ENCODE measurements around the gene NOTCH2. TPM values are rescaled to one million over a fixed set of nuclear protein-coding genes. Genes with fewer than 3 reads are reported as not detected.

The NOTCH2 gene
- total and polyA plus RNA-seq, 10 of the 15 experiments (the other 5 are each of a cell fraction or from before 2014, with no cell fraction given): 0.02 to 2.0 (median 0.62) TPM; not detected in 1

DNA sequence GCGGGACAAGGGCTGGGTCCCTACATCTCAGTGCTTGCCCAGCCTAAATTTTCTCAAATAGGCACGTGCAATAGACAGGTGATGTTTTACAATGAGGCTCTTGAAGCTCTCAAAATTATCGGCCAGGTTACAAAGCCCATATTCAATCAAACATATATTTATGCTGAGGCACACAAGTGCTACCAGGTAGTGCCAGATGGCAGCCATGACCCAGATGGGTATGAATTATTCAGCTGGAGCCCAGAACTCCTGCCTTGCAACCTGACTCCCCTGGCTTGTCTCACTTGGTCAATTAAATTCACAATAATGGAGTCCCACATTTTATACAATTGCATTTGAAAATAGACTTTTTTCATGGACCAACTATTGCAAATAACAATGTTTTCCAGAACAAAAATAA, 160.8 kb downstream of the NOTCH2 start (continued):
- TF ChIP-seq, protein P1, sequence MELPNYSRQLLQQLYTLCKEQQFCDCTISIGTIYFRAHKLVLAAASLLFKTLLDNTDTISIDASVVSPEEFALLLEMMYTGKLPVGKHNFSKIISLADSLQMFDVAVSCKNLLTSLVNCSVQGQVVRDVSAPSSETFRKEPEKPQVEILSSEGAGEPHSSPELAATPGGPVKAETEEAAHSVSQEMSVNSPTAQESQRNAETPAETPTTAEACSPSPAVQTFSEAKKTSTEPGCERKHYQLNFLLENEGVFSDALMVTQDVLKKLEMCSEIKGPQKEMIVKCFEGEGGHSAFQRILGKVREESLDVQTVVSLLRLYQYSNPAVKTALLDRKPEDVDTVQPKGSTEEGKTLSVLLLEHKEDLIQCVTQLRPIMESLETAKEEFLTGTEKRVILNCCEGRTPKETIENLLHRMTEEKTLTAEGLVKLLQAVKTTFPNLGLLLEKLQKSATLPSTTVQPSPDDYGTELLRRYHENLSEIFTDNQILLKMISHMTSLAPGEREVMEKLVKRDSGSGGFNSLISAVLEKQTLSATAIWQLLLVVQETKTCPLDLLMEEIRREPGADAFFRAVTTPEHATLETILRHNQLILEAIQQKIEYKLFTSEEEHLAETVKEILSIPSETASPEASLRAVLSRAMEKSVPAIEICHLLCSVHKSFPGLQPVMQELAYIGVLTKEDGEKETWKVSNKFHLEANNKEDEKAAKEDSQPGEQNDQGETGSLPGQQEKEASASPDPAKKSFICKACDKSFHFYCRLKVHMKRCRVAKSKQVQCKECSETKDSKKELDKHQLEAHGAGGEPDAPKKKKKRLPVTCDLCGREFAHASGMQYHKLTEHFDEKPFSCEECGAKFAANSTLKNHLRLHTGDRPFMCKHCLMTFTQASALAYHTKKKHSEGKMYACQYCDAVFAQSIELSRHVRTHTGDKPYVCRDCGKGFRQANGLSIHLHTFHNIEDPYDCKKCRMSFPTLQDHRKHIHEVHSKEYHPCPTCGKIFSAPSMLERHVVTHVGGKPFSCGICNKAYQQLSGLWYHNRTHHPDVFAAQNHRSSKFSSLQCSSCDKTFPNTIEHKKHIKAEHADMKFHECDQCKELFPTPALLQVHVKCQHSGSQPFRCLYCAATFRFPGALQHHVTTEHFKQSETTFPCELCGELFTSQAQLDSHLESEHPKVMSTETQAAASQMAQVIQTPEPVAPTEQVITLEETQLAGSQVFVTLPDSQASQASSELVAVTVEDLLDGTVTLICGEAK (IDR thresholded peaks at IDR 0.05; ENCODE audit: borderline replicate concordance): no peak
- TF ChIP-seq, protein P2, sequence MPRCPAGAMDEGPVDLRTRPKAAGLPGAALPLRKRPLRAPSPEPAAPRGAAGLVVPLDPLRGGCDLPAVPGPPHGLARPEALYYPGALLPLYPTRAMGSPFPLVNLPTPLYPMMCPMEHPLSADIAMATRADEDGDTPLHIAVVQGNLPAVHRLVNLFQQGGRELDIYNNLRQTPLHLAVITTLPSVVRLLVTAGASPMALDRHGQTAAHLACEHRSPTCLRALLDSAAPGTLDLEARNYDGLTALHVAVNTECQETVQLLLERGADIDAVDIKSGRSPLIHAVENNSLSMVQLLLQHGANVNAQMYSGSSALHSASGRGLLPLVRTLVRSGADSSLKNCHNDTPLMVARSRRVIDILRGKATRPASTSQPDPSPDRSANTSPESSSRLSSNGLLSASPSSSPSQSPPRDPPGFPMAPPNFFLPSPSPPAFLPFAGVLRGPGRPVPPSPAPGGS (IDR thresholded peaks at IDR 0.05; ENCODE audit: borderline replicate concordance, insufficient read depth, low read depth, low read length, poor library complexity, severe bottlenecking): no peak

DNA sequence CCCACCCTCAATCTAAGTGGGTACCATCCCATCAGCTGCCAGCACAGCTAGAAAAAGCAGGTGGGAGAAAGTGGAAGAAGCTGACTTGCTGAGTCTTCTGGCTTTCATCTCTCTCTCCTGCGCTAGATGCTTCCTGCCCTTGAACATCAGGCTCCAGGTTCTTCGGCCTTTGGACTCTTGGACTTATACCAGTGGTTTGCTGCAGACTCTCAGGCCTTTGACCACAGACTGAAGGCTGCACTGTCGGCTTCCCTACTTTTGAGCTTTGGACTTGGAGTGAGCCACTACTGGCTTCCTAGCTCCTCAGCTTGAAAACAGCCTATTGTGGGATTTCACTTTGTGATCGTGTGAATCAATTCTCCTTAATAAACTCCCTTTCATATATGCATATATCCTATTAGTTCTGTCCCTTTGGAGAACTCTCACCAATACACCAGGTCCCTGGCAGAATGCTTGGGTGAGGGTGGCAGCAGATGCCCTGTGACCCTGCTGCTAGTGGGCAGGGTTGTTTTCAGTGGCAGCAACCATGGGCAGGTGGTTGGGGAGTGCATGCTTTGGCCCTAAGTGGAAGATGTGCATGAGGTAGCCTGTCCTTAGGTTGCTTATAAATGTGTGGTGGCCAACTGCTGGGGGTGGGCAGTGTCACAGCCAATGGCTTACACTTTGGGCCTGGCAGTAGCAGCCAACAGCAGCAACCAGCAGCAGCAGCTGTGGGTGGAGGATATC, 162.4 kb downstream of the NOTCH2 start:
- no TSS peak for BruUV-seq (replicated peaks)
- in situ Hi-C loops (cut with MboI): no loop called here
- H3K4me1 ChIP-seq (ENCODE audit: control insufficient read depth, insufficient read depth, low read length): no peaks in the 10 kb centered on the region
- DNase-seq (ENCODE audit: low read depth, low spot score) (no peak), ATAC-seq (no peak), FAIRE-seq (no peak)
- no peak overlapping the region for H3K9ac ChIP-seq (ENCODE audit: control insufficient read depth, insufficient read depth, low read length)
- no peak overlapping the region for H3K27ac ChIP-seq (ENCODE audit: control insufficient read depth, insufficient read depth)
- H3K4me3 ChIP-seq: no peak overlapping the region
- no peaks in the 10 kb centered on the region; a peak in 2 of 4 replicates for H3K27me3 ChIP-seq (replicated peaks in 1 of 2; ENCODE audit: control insufficient read depth in 2 of 2, insufficient read depth in 2 of 2, low read length in 1 of 2)
- ChIA-PET RAD21 (ENCODE audit: unreplicated experiment) (no interaction called here), POLR2A (no interaction called here), SMC1A (ENCODE audit: uncharacterized antibody, unreplicated experiment) (interaction anchor here (0.6 kb wide), 1 partner anchor 75 kb away, joined by 3 read pairs; no protein-coding TSS in a partner anchor), CTCF (no interaction called here)
- no peaks in the 10 kb centered on the region for H4K20me1 ChIP-seq (ENCODE audit: control insufficient read depth, insufficient read depth)
- 44% methylated on average over 4 of the region's 4 CpGs for WGBS (ENCODE audit: insufficient coverage, insufficient replicate concordance, low lambda C conversion rate, missing lambda C conversion rate)
- H3K9me3 ChIP-seq (replicated peaks; ENCODE audit: control insufficient read depth, insufficient read depth, low read length): no peaks in the 10 kb centered on the region
- H2AFZ ChIP-seq (ENCODE audit: control insufficient read depth, low read depth, low read length): no peak overlapping the region
- intact Hi-C loops (cut with micrococcal nuclease; ENCODE audit: unreplicated experiment): no loop called here
- H3K4me2 ChIP-seq (ENCODE audit: control insufficient read depth, insufficient read depth): no peak overlapping the region
- no peaks in the 10 kb centered on the region for H3K79me2 ChIP-seq (ENCODE audit: control insufficient read depth, insufficient read depth, low read length)
- H3K36me3 ChIP-seq (ENCODE audit: control insufficient read depth in 2 of 2, insufficient read depth in 2 of 2, low read length in 1 of 2): no peaks in the 10 kb centered on the region
- TF ChIP-seq, protein P3, sequence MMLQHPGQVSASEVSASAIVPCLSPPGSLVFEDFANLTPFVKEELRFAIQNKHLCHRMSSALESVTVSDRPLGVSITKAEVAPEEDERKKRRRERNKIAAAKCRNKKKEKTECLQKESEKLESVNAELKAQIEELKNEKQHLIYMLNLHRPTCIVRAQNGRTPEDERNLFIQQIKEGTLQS (IDR thresholded peaks at IDR 0.05; ENCODE audit: borderline replicate concordance, extremely low read depth, low read depth, low read length): no peak
- TF ChIP-seq SP1 (IDR thresholded peaks at IDR 0.05; ENCODE audit: low read depth, low read length): no peak
- no peak for TF ChIP-seq POLR2A (IDR thresholded peaks at IDR 0.05; ENCODE audit: low read depth, low read length)
- no peak for TF ChIP-seq SREBF2 (IDR thresholded peaks at IDR 0.05; ENCODE audit: low read length)
- no peak for TF ChIP-seq STAT1 (conservative IDR thresholded peaks at IDR 0.05)
- TF ChIP-seq TCF7 (IDR thresholded peaks at IDR 0.05; ENCODE audit: borderline replicate concordance): no peak
- TF ChIP-seq, protein P4, sequence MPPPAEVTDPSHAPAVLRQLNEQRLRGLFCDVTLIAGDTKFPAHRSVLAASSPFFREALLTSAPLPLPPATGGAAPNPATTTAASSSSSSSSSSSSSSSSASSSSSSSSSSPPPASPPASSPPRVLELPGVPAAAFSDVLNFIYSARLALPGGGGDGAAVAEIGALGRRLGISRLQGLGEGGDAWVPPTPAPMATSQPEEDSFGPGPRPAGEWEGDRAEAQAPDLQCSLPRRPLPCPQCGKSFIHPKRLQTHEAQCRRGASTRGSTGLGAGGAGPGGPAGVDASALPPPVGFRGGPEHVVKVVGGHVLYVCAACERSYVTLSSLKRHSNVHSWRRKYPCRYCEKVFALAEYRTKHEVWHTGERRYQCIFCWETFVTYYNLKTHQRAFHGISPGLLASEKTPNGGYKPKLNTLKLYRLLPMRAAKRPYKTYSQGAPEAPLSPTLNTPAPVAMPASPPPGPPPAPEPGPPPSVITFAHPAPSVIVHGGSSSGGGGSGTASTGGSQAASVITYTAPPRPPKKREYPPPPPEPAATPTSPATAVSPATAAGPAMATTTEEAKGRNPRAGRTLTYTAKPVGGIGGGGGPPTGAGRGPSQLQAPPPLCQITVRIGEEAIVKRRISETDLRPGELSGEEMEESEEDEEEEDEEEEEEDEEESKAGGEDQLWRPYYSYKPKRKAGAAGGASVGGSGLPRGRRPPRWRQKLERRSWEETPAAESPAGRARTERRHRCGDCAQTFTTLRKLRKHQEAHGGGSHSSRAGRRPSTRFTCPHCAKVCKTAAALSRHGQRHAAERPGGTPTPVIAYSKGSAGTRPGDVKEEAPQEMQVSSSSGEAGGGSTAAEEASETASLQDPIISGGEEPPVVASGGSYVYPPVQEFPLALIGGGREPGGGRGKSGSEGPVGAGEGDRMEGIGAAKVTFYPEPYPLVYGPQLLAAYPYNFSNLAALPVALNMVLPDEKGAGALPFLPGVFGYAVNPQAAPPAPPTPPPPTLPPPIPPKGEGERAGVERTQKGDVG (CRISPR knock-in tag; IDR thresholded peaks at IDR 0.05): no peak
- TF ChIP-seq, protein P5, sequence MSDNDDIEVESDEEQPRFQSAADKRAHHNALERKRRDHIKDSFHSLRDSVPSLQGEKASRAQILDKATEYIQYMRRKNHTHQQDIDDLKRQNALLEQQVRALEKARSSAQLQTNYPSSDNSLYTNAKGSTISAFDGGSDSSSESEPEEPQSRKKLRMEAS (IDR thresholded peaks at IDR 0.05; ENCODE audit: low read depth, low read length): no peak
- TF ChIP-seq DPF2 (IDR thresholded peaks at IDR 0.05): no peak

Data from GM12878 (cell line).